HepG2 (cell line): ENCODE measurements around the gene TJP2. TPM values are rescaled to one million over a fixed set of nuclear protein-coding genes. Genes with fewer than 3 reads are reported as not detected.

Experiments used
- ATF7-NPFF ChIP-seq: sonication (generic); formaldehyde crosslinking; IDR thresholded peaks from 2 replicates; pipeline ENCODE4 v1.8.1; 2023; ENCODE audit warnings: mild to moderate bottlenecking, low read depth, missing genetic modification reagents, moderate library complexity
- CAMTA2 ChIP-seq: sonication (generic); formaldehyde crosslinking; IDR thresholded peaks from 2 replicates; pipeline ENCODE4 v1.4.0; 2020; ENCODE audit warnings: mild to moderate bottlenecking, missing genetic modification reagents, borderline replicate concordance
- FOXK2 ChIP-seq: fragments of 450-650 bp; IDR thresholded peaks from 2 replicates; pipeline ENCODE4 v1.6.1; 2016
- FOXO1 ChIP-seq: sonication (generic); formaldehyde crosslinking; IDR thresholded peaks from 2 replicates; pipeline ENCODE4 v1.4.0; 2020; ENCODE audit warnings: missing genetic modification reagents
- JUND ChIP-seq: sonication (generic); formaldehyde crosslinking; IDR thresholded peaks from 2 replicates; pipeline ENCODE4 v1.8.0; 2022; ENCODE audit warnings: mild to moderate bottlenecking, missing genetic modification reagents
- KDM5A ChIP-seq: fragments of 200-600 bp; sonication (generic); IDR thresholded peaks from 2 replicates; pipeline ENCODE4 v1.7.0; 2018; ENCODE audit warnings: antibody characterized with exemption, mild to moderate bottlenecking, low read length, borderline replicate concordance
- MEIS1 ChIP-seq: sonication (generic); formaldehyde crosslinking; IDR thresholded peaks from 2 replicates; pipeline ENCODE4 v1.9.0; 2021; ENCODE audit warnings: mild to moderate bottlenecking, missing genetic modification reagents, moderate library complexity, borderline replicate concordance
- MTA1 ChIP-seq: sonication (generic); formaldehyde crosslinking; IDR thresholded peaks from 2 replicates; pipeline ENCODE4 v1.4.0; 2020; ENCODE audit warnings: missing genetic modification reagents, mild to moderate bottlenecking, borderline replicate concordance
- MXI1 ChIP-seq: IDR thresholded peaks from 3 replicates; pipeline ENCODE4 v1.6.1; 2012; ENCODE audit warnings: low read depth, low read length, inconsistent platforms, borderline replicate concordance
- PAX8 ChIP-seq: sonication (generic); formaldehyde crosslinking; IDR thresholded peaks from 2 replicates; pipeline ENCODE4 v1.8.0; 2022; ENCODE audit warnings: mild to moderate bottlenecking, missing genetic modification reagents, borderline replicate concordance
- POLR2AphosphoS5 ChIP-seq: IDR thresholded peaks from 2 replicates; pipeline ENCODE4 v1.6.1; 2012; ENCODE audit warnings: low read depth, low read length
- SALL1 ChIP-seq: sonication (generic); formaldehyde crosslinking; IDR thresholded peaks from 2 replicates; pipeline ENCODE4 v1.8.0; 2022; ENCODE audit warnings: mild to moderate bottlenecking, missing genetic modification reagents
- SALL2 ChIP-seq: sonication (generic); formaldehyde crosslinking; IDR thresholded peaks from 2 replicates; pipeline ENCODE4 v1.8.1; 2023; ENCODE audit warnings: mild to moderate bottlenecking, missing genetic modification reagents, inconsistent platforms
- SMYD3 ChIP-seq: sonication (generic); formaldehyde crosslinking; IDR thresholded peaks from 2 replicates; pipeline ENCODE4 v1.8.1; 2023; ENCODE audit warnings: mild to moderate bottlenecking, missing genetic modification reagents
- TEAD2 ChIP-seq: sonication (generic); formaldehyde crosslinking; IDR thresholded peaks from 2 replicates; pipeline ENCODE4 v1.9.0; 2021; ENCODE audit warnings: missing genetic modification reagents
- XRCC5 ChIP-seq: fragments of 200-400 bp; formaldehyde crosslinking; optimal IDR thresholded peaks from 2 replicates; pipeline ENCODE3; 2017; ENCODE audit warnings: mild to moderate bottlenecking, low read length
- ZMAT3 ChIP-seq: sonication (generic); formaldehyde crosslinking; conservative IDR thresholded peaks from 2 replicates; pipeline ENCODE4 v1.7.0; 2021; ENCODE audit warnings: missing genetic modification reagents
- ZNF383 ChIP-seq: sonication (generic); formaldehyde crosslinking; IDR thresholded peaks from 2 replicates; pipeline ENCODE4 v1.4.0; 2020; ENCODE audit warnings: missing genetic modification reagents, mild to moderate bottlenecking, borderline replicate concordance
- ZNF557 ChIP-seq: sonication (generic); formaldehyde crosslinking; IDR thresholded peaks from 2 replicates; pipeline ENCODE4 v1.4.0; 2020; ENCODE audit warnings: missing genetic modification reagents
- ZNF652 ChIP-seq: IDR thresholded peaks from 2 replicates; pipeline ENCODE4 v1.6.1; 2016; ENCODE audit warnings: low read depth, borderline replicate concordance
- ZNF766 ChIP-seq: sonication (generic); formaldehyde crosslinking; IDR thresholded peaks from 2 replicates; pipeline ENCODE4 v1.5.0; 2020; ENCODE audit warnings: missing genetic modification reagents, borderline replicate concordance
- polyA plus RNA-seq, 8 experiments: library from polyadenylated mRNA; depleted of rRNA in 3 of 8; stranded (reverse) in 7 of 8; unstranded in 1 of 8; fragments of >200 nt; fragmentation: Illumina TruSeq in 4 of 8; extraction: Trizol in 4 of 8; gene quantifications; 2 replicates each; pipeline versions ENCODE4 v1.2.1 to v1.2.3, GENCODE V29; 2011 to 2016; ENCODE audit warnings: low read depth in 4 of 8, missing spikeins in 1 of 8, mixed read lengths in 1 of 8; ENCODE audit not compliant: insufficient read depth in 1 of 8
- total RNA-seq, 5 experiments: library from RNA; depleted of rRNA; stranded (reverse); fragments of >200 nt; fragmentation: Illumina TruSeq; extraction: Trizol; gene quantifications; 2 replicates each; pipeline ENCODE4 v1.2.3, GENCODE V29; 2016; ENCODE audit warnings: low read depth in 1 of 5
- TF ChIP-seq, protein P1 (sequence below): sonication (generic); formaldehyde crosslinking; IDR thresholded peaks from 2 replicates; pipeline ENCODE4 v1.5.0; 2020; ENCODE audit warnings: mild to moderate bottlenecking, missing genetic modification reagents
- TF ChIP-seq, protein P2 (sequence below): sonication (generic); formaldehyde crosslinking; IDR thresholded peaks from 2 replicates; pipeline ENCODE4 v1.5.0; 2020; ENCODE audit warnings: missing genetic modification reagents
- TF ChIP-seq, protein P3 (sequence below): sonication (generic); formaldehyde crosslinking; IDR thresholded peaks from 2 replicates; pipeline ENCODE4 v1.4.0; 2020; ENCODE audit warnings: missing genetic modification reagents, borderline replicate concordance
- TF ChIP-seq, protein P4 (sequence below): sonication (generic); formaldehyde crosslinking; IDR thresholded peaks from 2 replicates; pipeline ENCODE4 v1.5.0; 2020; ENCODE audit warnings: missing genetic modification reagents

The TJP2 gene
- total and polyA plus RNA-seq, 2 of the 13 experiments (the other 11 are each of a cell fraction or from before 2014, with no cell fraction given), result 109 to 110 TPM

DNA sequence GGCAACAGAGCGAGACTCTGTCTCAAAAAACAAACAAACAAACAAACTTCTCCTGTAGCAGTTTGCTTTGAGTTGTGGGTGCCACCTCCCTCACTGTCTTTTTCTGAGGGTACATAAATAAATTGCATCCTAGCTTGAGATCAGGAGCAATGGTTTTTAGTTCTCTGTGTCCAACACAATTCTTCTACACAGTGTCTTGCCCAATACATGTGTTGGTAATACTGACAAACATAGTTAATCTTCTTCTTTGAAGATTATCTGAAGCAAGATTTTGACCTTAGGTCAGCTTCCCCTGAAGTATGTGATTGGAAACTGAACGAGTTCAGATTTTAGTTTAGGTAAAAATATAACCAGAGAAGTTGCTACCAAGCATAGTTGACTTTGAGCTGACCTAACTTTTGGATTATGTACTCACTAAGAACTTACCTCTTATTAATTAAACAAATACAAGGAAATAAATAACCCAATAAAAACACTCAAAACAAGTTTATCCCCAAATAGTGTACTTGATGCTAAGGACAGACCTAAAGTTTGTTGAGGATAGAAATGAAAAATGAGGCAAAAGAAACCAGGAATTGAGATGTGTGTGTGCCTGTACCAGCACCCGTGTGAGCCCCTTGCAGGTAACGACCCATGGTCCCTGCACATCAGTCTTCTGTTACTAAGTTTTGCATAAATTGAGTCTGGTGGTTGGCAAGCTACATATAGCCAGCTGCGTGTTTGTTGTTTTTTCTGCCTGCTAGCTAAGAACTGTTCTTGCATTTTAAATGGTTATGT lies 16.2 kb downstream of the TJP2 start (continued):
- TF ChIP-seq, protein P1, sequence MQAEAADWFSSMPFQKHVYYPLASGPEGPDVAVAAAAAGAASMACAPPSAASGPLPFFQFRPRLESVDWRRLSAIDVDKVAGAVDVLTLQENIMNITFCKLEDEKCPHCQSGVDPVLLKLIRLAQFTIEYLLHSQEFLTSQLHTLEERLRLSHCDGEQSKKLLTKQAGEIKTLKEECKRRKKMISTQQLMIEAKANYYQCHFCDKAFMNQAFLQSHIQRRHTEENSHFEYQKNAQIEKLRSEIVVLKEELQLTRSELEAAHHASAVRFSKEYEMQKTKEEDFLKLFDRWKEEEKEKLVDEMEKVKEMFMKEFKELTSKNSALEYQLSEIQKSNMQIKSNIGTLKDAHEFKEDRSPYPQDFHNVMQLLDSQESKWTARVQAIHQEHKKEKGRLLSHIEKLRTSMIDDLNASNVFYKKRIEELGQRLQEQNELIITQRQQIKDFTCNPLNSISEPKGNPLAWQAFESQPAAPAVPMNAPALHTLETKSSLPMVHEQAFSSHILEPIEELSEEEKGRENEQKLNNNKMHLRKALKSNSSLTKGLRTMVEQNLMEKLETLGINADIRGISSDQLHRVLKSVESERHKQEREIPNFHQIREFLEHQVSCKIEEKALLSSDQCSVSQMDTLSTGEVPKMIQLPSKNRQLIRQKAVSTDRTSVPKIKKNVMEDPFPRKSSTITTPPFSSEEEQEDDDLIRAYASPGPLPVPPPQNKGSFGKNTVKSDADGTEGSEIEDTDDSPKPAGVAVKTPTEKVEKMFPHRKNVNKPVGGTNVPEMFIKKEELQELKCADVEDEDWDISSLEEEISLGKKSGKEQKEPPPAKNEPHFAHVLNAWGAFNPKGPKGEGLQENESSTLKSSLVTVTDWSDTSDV (CRISPR knock-in tag), result no peak
- TF ChIP-seq SMYD3, result no peak
- TF ChIP-seq JUND (CRISPR knock-in tag), result no peak
- no peak for TF ChIP-seq TEAD2 (CRISPR knock-in tag)
- TF ChIP-seq, protein P2, sequence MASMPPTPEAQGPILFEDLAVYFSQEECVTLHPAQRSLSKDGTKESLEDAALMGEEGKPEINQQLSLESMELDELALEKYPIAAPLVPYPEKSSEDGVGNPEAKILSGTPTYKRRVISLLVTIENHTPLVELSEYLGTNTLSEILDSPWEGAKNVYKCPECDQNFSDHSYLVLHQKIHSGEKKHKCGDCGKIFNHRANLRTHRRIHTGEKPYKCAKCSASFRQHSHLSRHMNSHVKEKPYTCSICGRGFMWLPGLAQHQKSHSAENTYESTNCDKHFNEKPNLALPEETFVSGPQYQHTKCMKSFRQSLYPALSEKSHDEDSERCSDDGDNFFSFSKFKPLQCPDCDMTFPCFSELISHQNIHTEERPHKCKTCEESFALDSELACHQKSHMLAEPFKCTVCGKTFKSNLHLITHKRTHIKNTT, result no peak
- TF ChIP-seq KDM5A, result no peak
- TF ChIP-seq ZNF766 (CRISPR knock-in tag), result no peak
- no peak for TF ChIP-seq MEIS1 (CRISPR knock-in tag)
- no peak for TF ChIP-seq ATF7-NPFF
- TF ChIP-seq MTA1 (CRISPR knock-in tag), result no peak
- TF ChIP-seq, protein P3, sequence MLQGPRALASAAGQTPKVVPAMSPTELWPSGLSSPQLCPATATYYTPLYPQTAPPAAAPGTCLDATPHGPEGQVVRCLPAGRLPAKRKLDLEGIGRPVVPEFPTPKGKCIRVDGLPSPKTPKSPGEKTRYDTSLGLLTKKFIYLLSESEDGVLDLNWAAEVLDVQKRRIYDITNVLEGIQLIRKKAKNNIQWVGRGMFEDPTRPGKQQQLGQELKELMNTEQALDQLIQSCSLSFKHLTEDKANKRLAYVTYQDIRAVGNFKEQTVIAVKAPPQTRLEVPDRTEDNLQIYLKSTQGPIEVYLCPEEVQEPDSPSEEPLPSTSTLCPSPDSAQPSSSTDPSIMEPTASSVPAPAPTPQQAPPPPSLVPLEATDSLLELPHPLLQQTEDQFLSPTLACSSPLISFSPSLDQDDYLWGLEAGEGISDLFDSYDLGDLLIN (CRISPR knock-in tag), result no peak
- no peak for TF ChIP-seq XRCC5
- TF ChIP-seq ZNF557 (CRISPR knock-in tag), result no peak
- TF ChIP-seq CAMTA2 (CRISPR knock-in tag), result no peak
- TF ChIP-seq ZNF383 (CRISPR knock-in tag), result no peak
- TF ChIP-seq POLR2AphosphoS5, result no peak
- TF ChIP-seq SALL1 (CRISPR knock-in tag), result peak; percentile 39; the same call in 1 of the 2 replicates
- no peak for TF ChIP-seq ZMAT3 (CRISPR knock-in tag)
- no peak for TF ChIP-seq MXI1
- no peak for TF ChIP-seq SALL2
- TF ChIP-seq, protein P4, sequence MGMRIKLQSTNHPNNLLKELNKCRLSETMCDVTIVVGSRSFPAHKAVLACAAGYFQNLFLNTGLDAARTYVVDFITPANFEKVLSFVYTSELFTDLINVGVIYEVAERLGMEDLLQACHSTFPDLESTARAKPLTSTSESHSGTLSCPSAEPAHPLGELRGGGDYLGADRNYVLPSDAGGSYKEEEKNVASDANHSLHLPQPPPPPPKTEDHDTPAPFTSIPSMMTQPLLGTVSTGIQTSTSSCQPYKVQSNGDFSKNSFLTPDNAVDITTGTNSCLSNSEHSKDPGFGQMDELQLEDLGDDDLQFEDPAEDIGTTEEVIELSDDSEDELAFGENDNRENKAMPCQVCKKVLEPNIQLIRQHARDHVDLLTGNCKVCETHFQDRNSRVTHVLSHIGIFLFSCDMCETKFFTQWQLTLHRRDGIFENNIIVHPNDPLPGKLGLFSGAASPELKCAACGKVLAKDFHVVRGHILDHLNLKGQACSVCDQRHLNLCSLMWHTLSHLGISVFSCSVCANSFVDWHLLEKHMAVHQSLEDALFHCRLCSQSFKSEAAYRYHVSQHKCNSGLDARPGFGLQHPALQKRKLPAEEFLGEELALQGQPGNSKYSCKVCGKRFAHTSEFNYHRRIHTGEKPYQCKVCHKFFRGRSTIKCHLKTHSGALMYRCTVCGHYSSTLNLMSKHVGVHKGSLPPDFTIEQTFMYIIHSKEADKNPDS (CRISPR knock-in tag), result no peak
- TF ChIP-seq ZNF652 (CRISPR knock-in tag), result no peak; the same call in 1 of the 2 replicates
- TF ChIP-seq PAX8, result no peak
- TF ChIP-seq FOXK2, result no peak
- TF ChIP-seq FOXO1, result peak; percentile 77
